ENCODE results near the gene TMOD4.
"Not testable (repeated sequence)": the region's sequence is repeated elsewhere in the genome, so short reads cannot be mapped to it uniquely, and the experiment has no call there.

Gene TMOD4

DNA sequence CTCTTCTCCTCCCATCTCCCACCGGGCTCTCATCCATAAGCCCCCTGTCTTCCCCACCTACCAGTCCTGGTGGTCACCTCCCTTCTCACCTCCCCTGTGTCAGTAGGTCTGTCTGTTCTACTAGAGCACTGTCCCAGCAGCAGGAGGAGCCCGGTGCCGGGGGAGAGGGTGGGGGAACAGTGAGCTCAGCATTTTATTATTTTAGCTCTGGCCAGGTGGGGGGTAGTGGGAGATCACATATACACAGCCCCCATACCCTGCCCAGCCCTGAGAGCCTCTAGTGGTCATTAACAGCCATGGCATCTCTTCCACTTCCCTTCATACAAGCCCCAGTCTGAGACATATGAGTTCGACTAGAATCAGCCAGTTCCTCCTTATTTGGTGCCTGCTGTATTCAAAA lies at the start of gene TMOD4:
Gene TMOD4 (minus strand): TSS at position 119 of the 400 bp plus-strand sequence. CDS start 1,106 bp downstream, outside the sequence.
- no peak for DNase-seq

DNA sequence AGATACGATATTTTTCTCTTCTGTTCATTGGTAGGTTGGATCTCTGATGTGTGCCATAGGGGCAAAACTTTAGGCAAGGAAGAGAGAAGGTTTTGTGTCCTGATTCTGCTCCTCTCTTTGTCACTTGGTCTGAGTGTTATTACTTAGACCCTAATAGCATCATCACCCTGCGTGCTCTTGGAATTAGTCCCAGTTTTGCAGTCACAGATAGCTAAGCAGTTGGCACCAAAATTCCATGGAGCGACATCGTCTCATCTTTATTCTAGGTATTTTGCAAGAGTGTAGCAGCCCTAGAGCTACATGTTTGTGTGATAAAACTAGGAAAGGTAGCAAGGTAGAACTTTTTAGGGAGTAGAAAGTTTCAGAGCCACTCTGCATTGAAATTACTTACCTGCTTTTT lies 46.3 kb upstream of the TMOD4 start:
- DNase-seq, result no peak

DNA sequence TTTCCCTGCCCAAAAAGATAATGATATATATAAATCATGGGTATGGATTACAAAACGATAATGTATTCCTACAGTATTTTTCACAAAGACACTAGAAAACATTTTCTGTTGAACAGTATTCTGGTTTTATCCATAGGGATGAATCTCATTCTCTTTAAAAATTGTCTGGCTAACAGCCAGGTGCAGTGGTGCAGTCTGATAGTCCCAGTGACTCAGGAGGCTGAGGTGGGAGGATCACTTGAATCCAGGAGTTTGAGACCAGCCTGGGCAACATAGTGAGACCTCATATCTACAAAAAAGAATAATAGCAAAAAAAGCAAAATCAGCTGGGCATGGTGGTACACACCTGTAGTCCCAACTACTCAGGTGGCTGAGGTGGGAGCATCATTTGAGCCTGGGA lies 45.8 kb upstream of the TMOD4 start:
- no peak for DNase-seq

DNA sequence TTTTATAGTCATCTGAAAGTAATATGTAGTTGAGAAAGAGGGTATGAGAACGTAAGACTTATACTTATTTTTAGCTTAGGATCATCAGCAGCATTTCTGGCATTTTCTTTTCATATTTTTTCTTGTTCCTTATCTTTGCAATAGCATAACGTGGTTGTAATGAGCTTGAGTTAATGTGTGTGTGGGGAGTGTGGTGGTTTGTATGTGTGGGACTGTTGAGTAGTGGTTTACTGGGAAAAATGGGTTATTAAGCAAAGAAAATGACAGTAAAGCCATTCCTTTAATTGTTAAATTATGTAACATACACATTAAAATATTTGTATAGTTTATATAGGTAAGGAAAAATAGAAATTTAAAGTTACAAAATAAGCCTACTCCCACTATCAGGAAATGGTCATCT lies 37.8 kb upstream of the TMOD4 start:
- DNase-seq, result no peak

DNA sequence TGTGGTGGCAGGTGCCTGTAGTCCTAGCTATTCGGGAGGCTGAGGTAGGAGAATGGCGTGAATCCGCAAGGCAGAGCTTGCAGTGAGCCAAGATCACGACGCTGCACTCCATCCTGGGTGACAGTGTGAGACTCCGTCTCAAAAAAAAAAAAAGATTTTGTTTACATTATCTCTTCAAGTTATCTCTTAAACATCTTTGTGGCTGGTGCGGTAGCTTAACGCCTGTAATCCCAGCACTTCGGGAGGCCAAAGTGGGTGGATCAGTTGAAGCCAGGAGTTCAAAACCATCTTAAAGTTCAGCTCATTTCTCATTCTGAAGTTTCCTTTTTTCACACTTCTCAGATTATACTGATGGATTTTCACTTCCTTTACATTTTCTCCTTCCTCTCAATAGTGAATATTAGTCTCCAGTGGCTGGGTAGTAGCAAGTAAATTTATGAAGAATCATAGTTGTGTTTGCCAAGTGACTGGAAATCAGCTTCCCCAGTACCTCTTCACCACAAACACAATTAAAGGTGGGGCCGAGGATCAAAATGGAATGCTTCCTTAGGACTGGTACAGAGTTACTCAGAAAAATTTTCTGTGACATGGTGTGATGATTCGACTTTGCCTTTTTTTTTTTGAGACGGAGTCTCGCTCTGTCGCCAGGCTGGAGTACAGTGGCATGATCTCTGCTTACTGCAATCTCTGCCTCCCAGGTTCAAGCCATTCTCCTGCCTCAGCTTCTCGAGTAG lies 36.4 kb upstream of the TMOD4 start:
- no peak for DNase-seq

DNA sequence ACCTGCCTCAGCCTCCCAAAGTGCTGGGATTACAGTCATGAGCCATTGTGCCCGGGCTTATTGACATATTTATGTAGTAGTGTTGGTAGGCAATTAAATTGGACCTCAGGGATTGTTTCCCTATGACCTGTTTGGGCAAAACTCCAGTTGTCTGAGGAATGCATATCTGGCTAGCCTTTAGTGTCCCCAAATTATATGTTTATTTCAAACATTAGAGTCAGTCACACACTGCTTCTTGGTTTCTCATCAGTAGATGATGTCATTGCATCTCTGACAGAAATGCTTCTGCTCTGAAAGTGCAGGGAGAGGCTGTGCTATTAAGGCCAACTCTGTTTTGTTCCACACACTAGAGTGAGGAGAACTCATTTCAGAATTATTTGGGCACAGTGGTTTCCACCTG lies 35.0 kb upstream of the TMOD4 start:
- no peak for DNase-seq

DNA sequence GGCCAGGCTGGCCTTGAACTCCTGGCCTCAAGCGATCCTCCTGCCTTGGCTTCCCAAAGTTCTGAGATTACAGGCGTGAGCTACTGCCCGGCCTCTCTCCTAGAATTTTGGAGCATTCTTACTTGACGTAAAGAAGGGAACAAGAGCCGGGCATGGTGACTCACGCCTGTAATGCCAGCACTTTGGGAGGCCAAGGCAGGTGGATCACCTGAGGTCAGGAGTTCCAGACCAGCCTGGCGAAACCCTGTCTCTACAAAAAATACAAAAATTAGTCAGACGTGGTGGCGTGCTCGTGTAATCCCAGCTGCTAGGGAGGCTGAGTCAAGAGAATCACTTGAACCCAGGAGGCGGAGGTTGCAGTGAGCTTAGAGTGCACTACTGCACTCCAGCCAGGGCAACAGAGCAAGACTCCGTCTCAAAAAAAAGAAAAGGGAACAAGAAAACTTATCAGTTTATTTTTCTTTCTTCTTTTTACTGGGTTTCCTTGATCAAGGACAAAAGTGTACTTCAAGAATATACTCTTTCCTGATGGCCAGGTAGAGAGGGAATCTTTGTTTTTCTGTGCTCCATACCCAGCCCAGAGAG lies 29.7 kb upstream of the TMOD4 start:
- not testable (repeated sequence) for DNase-seq

DNA sequence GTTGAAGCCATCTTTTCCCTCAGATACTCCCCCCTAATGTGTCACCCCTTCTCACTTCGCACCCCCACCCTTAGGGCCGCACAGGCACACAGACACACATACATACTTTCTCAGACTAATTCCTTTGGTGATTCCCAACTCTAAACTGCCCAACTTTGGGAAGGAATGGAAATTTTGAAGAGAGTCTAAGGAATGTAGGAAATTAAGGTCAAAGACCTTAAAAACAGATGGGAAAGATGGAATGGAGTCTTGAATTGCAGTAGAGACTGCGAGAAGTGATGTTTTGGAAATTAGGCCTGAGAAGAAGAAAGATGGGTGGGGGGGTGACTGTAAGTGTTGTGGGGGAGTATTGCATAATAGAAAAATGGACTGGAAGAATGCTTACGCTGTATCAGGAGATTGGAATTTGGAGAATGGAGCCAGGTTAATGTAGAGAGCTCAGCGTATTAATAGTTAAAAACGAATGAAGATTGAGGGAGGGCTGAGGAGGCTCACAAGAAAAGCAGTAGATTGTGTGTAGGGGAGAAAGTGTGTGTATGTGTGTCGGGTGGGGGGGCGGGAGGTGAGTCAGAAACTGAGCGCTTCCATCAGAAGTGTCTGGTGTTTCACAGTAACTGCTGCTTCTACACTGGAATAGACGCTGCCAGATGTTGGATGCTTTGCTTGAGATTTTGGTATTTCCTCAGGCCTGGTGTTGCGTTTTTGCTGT lies 24.2 kb upstream of the TMOD4 start:
- DNase-seq, result peak; percentile 28

DNA sequence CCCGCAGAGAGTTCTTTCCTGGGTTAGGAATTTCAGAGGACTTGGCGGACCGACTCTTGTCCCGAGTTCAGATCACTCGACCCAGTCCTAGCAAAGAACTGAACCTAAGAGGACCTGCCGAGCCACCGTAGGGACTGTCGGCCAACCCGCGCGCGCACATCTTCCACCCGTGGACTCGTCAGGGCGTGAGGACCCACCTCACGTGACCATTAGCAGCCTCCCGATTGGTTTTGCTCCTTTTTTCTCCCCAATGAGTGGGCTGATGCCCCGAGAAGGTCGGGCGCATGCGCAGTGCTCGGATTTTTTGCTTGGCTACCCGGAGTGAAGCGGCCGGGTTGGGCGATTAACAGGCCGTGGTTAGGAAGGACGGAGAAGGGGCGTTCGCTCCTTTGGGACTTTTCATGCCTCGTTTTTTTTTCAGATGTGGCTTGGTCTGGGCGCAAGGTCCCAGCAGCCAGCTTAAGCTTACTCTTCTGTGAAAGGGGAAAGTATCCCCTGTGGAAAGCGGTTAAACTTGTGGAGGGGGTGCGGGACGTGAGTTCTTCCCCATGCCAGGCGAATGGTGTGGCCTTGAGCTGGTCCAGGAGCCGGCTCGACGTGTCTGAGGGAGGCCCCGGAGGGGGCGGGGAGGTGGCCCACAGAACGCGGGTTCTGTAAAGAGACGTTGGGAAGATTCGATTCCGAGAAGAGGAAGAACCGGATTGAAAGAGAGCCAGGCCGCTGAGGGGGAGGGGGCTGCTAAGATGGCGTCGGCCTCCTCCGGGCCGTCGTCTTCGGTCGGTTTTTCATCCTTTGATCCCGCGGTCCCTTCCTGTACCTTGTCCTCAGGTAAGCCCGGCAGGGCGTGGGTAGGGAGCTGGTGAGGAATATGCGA lies 22.7 kb upstream of the TMOD4 start, which contains the start of gene PIP5K1A:
Gene PIP5K1A (plus strand): TSS at position 299 of the 874 bp plus-strand sequence. CDS start 445 bp downstream, at position 744.
- peak; percentile 99 for DNase-seq

DNA sequence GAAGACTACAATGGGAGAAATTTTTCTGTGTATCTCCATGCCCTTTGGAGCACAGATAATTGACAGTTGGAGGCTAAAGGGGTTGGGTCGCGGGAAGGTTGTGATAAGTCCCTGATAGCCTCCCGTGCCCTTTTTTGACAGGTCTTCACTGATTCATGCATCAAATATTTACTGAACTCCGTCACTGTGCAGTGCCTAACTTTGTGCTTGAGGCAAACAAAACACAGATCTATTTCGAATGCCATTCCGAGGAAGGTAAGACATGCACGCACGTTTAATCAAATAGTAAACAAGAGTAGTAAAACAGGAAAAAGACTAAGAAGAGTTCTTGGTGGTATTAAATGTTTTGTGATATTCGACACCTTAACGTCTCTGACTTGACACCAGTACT lies 22.1 kb upstream of the TMOD4 start:
- DNase-seq, result no peak

DNA sequence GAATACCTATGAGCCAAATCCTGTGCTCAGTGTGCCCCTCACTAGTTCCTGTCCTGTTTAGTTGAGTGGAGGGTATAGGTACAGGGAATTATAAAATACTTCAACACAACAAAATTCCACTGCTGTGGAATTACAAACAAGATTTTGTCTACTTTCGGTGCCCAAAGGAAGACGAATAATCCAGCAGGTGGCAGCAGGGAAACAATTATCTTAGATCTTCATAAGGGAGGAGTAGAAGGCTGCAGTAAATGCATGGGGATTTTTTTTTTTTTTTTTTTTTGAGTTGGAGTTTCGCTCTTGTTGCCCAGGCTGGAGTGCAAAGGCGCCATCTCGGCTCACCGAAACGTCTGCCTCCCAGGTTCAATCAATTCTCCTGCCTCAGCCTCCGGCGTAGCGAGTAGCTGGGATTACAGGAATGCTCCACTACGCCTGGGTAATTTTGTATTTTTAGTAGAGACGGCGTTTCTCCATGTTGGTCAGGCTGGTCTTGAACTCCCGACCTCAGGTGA lies 20.6 kb upstream of the TMOD4 start:
- peak; percentile 86 for DNase-seq

DNA sequence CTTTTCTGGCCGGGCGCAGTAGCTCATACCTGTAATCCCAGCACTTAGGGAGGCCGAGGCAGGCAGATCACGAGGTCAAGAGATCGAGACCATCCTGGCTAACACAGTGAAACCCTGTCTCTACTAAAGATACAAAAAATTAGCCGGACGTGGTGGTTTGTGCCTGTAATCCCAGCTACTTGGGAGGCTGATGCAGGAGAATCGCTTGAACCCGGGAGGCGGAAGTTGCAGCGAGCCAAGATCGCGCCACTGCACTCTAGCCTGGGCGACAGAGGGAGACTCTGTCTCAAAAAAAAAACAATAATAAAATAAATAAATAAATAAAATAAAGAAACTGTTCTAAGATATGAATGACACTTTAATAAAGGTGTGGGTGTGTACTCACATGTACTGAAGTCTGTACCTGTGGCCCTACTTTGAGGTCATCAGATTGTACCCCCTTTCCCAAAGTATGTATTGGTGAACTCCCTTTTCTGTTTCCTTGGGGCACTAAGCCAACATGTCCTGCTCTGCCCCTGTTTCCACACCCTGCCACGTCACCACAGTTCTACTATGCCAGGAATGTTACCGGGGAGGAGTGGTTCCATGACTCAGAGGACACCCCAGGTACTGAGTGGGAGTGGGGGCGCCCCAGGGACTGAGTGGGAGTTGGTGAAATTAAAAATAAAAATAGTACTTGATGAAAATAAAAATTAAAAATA lies 19.3 kb upstream of the TMOD4 start:
- peak; percentile 46 for DNase-seq

DNA sequence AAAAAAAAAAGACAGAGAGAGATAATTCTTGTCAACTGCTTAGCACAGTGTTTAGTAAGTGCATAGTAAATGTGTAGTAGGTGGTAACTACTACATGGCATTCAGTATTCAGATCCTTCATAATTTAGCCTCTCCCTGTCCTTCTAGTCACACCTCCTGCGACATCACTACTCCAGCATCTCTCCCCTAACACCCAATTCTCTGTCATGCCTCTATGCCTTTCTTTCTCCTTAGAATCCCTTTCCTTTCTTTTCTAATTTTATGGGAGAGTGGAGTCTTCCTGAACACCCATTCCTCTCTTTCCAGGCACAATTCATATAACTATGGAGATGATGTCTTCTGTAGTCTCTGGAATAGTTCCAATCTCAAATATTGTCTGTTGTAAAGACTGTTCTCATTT lies 18.1 kb upstream of the TMOD4 start:
- DNase-seq, result no peak

DNA sequence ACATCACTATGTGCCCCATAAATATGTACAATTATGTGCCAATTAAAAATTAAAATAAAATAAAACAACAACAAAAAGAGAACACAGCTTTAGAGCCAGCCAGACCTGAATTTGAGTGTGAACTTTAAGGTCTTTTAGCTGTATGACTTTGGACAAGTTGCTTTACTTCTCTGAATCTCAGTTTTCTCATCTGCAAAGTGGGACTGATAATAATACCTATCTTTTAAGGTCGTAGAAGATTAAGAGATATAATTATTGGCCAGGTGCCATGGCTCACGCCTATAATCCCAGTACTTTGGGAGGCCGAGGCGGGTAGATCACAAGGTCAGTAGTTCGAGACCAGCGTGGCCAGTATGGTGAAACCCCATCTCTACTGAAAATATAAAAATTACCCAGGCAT lies 17.5 kb upstream of the TMOD4 start:
- no peak for DNase-seq

DNA sequence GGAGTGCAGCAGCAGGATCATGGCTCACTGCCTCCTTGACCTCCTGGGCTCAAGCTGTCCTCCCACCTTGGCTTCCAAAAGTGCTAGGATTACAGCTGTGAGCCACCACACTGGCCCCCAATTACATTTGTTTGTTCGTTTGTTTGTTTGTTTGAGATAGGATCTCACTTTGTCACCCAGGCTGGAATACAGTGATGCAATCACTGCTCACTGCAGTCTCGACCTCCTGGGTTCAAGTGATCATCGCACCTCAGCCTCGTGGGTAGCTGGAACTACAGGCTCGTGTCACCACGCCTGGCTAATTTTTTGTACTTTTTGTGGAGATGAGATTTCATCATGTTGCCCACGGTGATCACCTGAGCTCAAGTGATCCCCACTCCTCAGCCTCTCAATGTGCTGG lies 16.3 kb upstream of the TMOD4 start:
- no peak for DNase-seq

DNA sequence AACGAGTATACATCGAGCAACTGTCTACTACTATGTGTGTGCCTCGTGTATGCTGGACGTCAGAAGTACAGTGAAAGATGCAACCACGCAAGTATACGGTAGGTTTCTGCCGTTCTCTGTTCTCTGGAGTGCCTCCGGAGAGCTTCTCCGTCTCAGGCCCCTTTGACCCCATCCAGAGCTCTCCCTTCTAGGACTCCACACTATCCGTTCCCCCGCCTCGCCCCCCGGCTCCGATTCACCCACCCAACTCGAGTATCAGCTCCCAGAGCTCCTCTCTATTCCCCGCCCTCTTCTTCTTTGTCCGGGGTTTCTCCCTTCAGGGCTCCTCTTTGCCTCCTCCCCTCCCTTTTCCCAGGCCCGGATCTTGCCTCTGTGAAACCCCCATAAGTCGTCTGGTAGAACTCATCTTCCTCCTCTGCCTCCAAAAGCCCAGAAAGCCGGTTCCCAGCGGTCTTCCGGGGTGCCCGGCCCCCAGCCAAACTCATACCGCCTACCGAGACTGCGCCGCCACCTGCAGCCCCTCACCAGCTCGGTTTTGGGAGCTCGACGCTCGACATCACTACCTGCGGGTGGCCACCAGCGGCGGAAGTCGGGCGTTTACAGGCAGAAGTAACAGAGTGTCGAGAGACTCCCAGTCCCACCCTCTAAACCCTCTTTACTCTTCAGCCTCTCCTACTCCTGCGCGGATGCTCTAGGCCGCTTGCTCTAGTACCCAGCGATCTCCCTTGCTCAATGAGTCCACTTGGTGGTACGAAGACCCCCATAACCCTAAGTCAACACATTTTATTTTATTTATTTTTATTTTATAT lies 14.1 kb upstream of the TMOD4 start, which contains the start of gene VPS72:
Gene VPS72 (minus strand): TSS at position 561 of the 809 bp plus-strand sequence. CDS start 76 bp downstream, at position 485.
- peak; percentile 96 for DNase-seq

DNA sequence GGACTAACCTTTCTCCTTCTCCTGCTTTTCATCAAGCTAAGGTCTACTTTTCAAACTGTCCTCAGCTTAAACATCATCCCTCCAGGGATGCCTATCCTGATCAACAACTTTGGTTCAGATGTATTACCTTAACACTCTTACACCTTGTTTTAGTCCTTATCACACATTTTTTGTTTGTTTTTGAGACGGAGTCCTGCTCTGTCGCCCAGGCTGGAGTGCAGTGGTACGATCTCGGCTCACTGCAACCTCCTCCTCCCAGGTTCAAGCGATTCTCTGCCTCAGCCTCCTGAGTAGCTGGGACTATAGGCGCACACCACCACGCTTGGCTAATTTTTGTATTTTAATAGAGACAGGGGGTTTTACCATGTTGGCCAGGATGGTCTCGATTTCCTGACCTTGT lies 12.9 kb upstream of the TMOD4 start:
- not testable (repeated sequence) for DNase-seq

DNA sequence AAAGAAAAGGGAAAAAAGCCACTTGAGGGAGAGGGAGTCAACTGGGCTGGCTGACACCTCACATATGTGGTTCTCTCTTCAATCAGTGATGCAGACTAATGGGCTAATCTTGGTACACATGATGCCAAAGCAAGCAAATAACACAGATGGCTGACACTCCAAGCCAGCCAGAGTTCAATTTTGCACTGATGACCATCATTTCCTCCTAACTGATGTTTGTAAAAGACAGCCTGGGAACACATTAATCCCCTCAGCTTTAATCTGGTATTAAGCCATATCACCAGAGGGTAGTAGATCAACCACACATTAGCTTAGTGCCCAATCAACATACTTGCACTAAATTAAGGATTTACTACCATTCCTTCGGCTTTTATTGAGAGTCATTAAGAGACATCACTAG lies 11.4 kb upstream of the TMOD4 start:
- peak; percentile 17 for DNase-seq

DNA sequence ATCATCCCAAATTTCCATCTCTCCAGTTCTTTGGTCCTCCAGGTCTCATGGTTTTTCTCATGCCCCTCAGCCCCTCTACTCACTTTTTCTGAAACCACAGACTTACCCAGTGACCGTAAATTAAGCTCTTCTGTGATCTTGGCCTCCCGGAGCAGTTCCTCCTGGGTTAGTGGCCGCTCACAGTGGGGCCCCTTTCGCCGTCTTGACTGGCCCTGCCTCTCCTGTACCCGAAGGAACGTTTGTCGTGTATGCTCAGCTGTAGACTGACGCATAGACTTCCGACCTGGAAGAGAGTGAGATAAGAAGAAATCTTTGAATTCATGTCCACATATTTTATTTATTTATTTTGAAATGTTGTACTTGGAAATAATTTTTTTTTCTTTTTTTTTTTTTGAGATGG lies 8.4 kb upstream of the TMOD4 start:
- no peak for DNase-seq

DNA sequence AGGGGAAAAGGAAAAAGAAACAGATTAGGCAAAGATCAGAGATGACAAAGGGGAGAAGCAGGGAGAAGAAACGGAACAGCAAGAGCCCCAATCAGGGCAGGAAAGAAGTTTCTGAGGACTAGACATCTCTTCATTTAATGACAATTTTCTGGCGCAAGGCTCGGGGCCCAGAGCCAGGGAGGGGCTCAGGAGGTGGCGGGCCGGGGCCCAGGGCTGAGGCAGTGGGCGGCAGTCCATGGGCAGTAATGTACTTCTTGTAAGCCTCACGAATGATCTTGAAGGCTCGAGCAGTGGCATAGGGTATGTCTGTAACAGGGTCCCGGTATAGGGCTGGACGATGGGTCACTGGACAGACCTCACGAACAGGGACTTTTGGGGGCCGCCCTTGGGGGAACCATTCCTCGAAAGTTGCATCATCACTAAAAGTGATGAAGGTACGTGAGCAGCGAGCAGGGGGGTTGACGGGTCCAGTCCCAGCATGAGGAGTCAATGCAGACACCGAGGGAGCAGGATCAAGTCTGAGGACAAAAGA lies 799 bp upstream of the TMOD4 start:
- DNase-seq, result no peak

Data from eye (tissue), 1 donor.